Activated CD8-positive, alpha-beta T cell treated with anti-CD3 and anti-CD28 coated beads for 36 hours (primary cell): Measurements from ENCODE around the gene CTCF. TPM values are rescaled to one million over a fixed set of nuclear protein-coding genes. Genes with fewer than 3 reads are reported as not detected.

Source experiments
- ATAC-seq: fragments of 200-7000 bp; cut with Tn5 transposase; one replicate; pipeline ENCODE4 v1.10.0; 2021; ENCODE audit warnings: mild to moderate bottlenecking, moderate library complexity
- CTCF ChIA-PET: fragments of 350-600 bp; sonication (Branson Sonifier 250); formaldehyde crosslinking; loops from one replicate; lab custom pipeline; 2021; ENCODE audit warnings: antibody characterized with exemption; lab: Charles Lee
- POLR2A ChIA-PET: fragments of 350-600 bp; sonication (Branson Sonifier 250); formaldehyde crosslinking; loops from one replicate; lab custom pipeline; 2021; ENCODE audit warnings: antibody characterized with exemption; lab: Charles Lee
- DNase-seq: peaks from one replicate; pipeline ENCODE4 v3.0.0-alpha.2; 2020
- H3K27ac Mint-ChIP-seq: one replicate; pipeline ENCODE4 v1.8.0; 2021; ENCODE audit warnings: mild to moderate bottlenecking, mixed read lengths
- H3K27me3 Mint-ChIP-seq: one replicate; pipeline ENCODE4 v1.8.0; 2021; ENCODE audit warnings: mixed read lengths
- H3K36me3 Mint-ChIP-seq: one replicate; pipeline ENCODE4 v1.8.0; 2021; ENCODE audit warnings: low read depth, mixed read lengths
- H3K4me1 Mint-ChIP-seq: one replicate; pipeline ENCODE4 v1.8.0; 2021; ENCODE audit warnings: low read depth, mixed read lengths
- H3K4me3 Mint-ChIP-seq: one replicate; pipeline ENCODE4 v1.8.0; 2021; ENCODE audit warnings: mild to moderate bottlenecking, moderate library complexity, mixed read lengths
- H3K9me3 Mint-ChIP-seq: one replicate; pipeline ENCODE4 v1.8.0; 2021; ENCODE audit warnings: mixed read lengths
- intact Hi-C: fragments of 100-400 bp; cut with micrococcal nuclease; formaldehyde crosslinking; loops from one replicate; pipeline ENCODE4 v1.10.0; 2022
- total RNA-seq, 2 experiments: library from RNA; stranded (reverse); gene quantifications; one replicate each; pipeline ENCODE4 v1.2.3, GENCODE V29; 2021
- TF ChIP-seq, protein P1 (sequence below): fragments of 200-600 bp; IDR thresholded peaks from one replicate; pipeline ENCODE4 v1.8.0; 2022; ENCODE audit warnings: antibody characterized with exemption, mild to moderate bottlenecking

The CTCF gene
- total RNA-seq, 2 experiments from 2014 or later, result 47.4 to 50.6 TPM

DNA sequence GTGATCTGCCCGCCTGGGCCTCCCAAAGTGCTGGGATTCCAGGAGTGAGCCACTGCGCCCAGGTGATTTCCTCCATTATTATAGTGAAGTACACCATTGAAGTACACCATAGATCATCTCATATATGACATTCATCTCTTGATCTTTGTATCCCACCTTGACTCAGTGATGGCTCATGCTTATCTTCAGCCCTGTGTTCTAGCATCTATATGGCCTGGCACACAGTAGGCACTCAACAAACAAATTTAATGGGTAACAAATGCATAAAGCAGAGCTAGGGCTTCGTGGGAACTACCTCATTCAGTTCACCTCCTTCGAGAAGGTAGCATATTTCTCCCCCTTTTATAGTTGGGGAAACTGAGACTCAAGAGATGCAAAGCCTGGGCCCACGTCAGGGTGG lies 103.3 kb downstream of the CTCF start:
- CTCF ChIA-PET, result interaction anchor here (0.7 to 14.7 kb wide), 6 partner anchors 21 to 151 kb away, joined by 3 to 154 read pairs (median 14); partner anchors contain the start of genes CARMIL2 and CTCF
- peaks cover 3% of the 10 kb centered on the region for H3K36me3 Mint-ChIP-seq
- ATAC-seq (no peak), DNase-seq (no peak)
- intact Hi-C loops, result loop anchor here (10.0 kb wide), 1 partner anchor 269 kb away; the partner anchor contains the start of genes CTRL and PSMB10
- no peak overlapping the region for H3K27ac Mint-ChIP-seq
- TF ChIP-seq, protein P1, sequence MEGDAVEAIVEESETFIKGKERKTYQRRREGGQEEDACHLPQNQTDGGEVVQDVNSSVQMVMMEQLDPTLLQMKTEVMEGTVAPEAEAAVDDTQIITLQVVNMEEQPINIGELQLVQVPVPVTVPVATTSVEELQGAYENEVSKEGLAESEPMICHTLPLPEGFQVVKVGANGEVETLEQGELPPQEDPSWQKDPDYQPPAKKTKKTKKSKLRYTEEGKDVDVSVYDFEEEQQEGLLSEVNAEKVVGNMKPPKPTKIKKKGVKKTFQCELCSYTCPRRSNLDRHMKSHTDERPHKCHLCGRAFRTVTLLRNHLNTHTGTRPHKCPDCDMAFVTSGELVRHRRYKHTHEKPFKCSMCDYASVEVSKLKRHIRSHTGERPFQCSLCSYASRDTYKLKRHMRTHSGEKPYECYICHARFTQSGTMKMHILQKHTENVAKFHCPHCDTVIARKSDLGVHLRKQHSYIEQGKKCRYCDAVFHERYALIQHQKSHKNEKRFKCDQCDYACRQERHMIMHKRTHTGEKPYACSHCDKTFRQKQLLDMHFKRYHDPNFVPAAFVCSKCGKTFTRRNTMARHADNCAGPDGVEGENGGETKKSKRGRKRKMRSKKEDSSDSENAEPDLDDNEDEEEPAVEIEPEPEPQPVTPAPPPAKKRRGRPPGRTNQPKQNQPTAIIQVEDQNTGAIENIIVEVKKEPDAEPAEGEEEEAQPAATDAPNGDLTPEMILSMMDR, result no peak
- no peaks in the 10 kb centered on the region for H3K27me3 Mint-ChIP-seq
- peak overlapping the region; percentile 76 for H3K4me3 Mint-ChIP-seq
- peaks cover 19% of the 10 kb centered on the region for H3K4me1 Mint-ChIP-seq
- no peaks in the 10 kb centered on the region for H3K9me3 Mint-ChIP-seq
- POLR2A ChIA-PET, result interaction anchor here (0.5 to 3.4 kb wide), 5 partner anchors 13 to 128 kb away, joined by 3 to 14 read pairs (median 4); partner anchors contain the start of gene CARMIL2

DNA sequence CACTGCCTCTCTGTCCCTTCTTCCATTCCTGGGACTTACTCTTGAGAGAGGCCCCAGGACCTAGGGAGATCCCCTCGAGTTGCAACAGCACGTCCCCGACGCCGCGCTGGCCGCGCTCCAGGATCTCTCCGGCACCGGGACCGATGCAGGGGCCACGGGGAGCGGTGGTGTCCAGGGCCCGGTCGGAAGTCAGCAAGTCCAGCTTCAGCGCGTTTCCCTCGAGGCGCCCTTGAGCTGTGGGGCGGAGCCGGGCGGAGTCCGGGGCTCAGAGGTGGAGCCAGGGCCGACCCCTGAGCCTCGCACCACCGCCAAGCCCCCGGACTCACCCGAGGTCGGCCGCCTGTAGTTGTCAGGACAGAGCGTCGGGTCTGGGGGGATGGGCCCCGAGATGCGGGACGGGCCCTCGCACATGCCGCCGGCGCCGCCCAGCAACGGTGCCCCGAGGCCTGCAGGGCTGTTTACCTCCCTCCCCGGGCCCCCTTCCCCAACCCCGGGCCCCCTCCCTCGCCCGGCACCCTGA lies 103.8 kb downstream of the CTCF start:
- peaks cover 3% of the 10 kb centered on the region for H3K36me3 Mint-ChIP-seq
- H3K27ac Mint-ChIP-seq, result peak overlapping the region; percentile 55
- DNase-seq (peak; percentile 33), ATAC-seq (peak; percentile 12)
- peaks cover 19% of the 10 kb centered on the region for H3K4me1 Mint-ChIP-seq
- ChIA-PET POLR2A (interaction anchor here (1.3 to 3.4 kb wide), 3 partner anchors 17 to 129 kb away, joined by 4 to 14 read pairs (median 5); partner anchors contain the start of gene CARMIL2), CTCF (interaction anchor here (1.0 to 14.7 kb wide), 9 partner anchors 21 to 185 kb away, joined by 3 to 154 read pairs (median 17); partner anchors contain the start of genes ATP6V0D1, CARMIL2 and CTCF)
- peak overlapping the region; percentile 80 for H3K4me3 Mint-ChIP-seq
- H3K9me3 Mint-ChIP-seq, result no peaks in the 10 kb centered on the region
- no peaks in the 10 kb centered on the region for H3K27me3 Mint-ChIP-seq
- TF ChIP-seq, protein P1, result no peak
- intact Hi-C loops, result loop anchor here (10.0 kb wide), 1 partner anchor 269 kb away; the partner anchor contains the start of genes CTRL and PSMB10

DNA sequence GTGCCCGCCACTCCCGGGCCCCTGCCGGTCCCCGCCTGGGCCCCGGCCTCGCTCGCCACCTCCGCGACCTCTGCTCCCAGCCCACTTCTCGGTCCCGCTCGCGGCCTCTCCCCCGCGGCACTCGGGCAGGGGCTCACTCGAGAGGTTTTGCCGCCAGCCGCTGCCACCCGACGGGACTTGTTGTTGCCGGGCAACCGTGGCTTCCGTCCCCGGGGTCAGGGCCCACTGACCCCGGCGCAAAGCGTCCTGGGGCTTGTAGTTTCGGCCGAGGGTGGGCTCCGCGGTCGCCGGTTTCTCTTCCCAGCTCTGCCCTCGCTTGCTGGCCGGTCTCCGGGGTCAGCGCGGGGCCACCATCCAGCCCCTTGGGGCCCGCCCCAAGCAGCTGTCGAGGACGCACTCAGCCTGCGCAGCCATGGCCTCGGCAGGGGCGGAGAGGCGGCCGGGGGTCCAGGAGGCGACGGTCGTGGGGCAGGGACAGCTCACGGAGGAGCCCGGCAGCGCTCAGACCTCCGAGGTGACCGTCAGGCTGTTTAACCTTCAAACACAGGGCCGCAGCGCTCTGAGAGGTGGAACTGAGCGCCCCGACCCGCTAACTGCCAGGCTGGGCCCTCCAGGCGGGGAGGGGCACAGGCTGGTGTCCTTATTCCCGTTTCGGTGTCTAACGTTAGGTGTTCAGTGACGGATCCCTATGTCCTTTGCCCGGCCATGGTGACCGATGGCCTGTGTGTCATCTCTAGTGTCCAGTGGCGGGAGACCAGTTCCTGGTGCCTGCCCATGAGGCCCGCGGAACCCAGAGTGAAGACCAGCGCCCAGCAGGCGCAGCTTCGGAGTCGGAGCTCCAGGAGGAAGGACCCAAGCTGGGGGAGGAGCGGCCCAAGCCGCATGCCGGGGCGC lies 104.5 kb downstream of the CTCF start, which contains the start of the genes C16orf86 and ENKD1:
TSS of gene C16orf86 (plus strand) at position 256 of the 894 bp plus-strand sequence. CDS start at position 413, 157 bp downstream.
TSS of gene ENKD1 (minus strand) at position 192 of the 894 bp plus-strand sequence. CDS start 308 bp downstream, outside the sequence.
- ChIA-PET POLR2A (interaction anchor here (1.0 to 3.4 kb wide), 5 partner anchors 13 to 129 kb away, joined by 3 to 14 read pairs (median 5); partner anchors contain the start of genes CARMIL2 and CTCF), CTCF (interaction anchor here (0.6 to 14.7 kb wide), 25 partner anchors 8 to 274 kb away, joined by 3 to 154 read pairs (median 4); partner anchors contain the start of genes ATP6V0D1, CARMIL2, CTCF and GFOD2)
- DNase-seq, result peak; percentile 87
- ATAC-seq, result peak; percentile 68
- intact Hi-C loops, result loop anchor here (10.0 kb wide), 1 partner anchor 268 kb away; the partner anchor contains the start of genes CTRL and PSMB10
- H3K4me1 Mint-ChIP-seq, result peaks cover 13% of the 10 kb centered on the region
- peak within 1 kb of the TSS; percentile 73 for H3K27ac Mint-ChIP-seq
- TF ChIP-seq, protein P1, result no peak
- H3K36me3 Mint-ChIP-seq, result peaks cover 3% of the 10 kb centered on the region
- H3K9me3 Mint-ChIP-seq, result no peaks in the 10 kb centered on the region
- no peaks in the 10 kb centered on the region for H3K27me3 Mint-ChIP-seq
- peak within 1 kb of the TSS; percentile 80 for H3K4me3 Mint-ChIP-seq

DNA sequence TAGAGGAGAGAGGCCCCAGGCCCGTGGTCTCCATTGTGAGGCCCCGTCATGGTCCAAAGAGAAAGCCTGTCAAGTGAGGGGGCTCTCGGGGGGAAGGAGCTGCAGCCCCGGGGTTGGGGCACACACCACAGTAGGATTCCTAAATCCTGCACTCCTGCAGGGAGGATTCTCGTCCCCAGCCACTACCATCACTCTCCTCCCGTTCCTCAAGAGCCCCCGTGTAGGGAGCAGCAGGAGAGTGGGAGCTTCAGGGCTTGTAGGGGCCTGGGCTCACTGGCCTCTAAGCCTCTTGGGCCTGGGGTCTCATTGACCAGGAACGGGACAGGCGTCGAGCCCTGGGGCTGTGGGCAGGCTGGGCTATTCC lies 105.1 kb downstream of the CTCF start:
- POLR2A ChIA-PET, result interaction anchor here (0.9 to 3.4 kb wide), 7 partner anchors 13 to 185 kb away, joined by 3 to 14 read pairs (median 4); partner anchors contain the start of genes CARMIL2 and CTCF
- Mint-ChIP-seq H3K27ac (peak overlapping the region; percentile 73), H3K4me3 (peak overlapping the region; percentile 80), H3K9me3 (no peaks in the 10 kb centered on the region), H3K4me1 (peaks cover 11% of the 10 kb centered on the region), H3K27me3 (no peaks in the 10 kb centered on the region), H3K36me3 (peaks cover 3% of the 10 kb centered on the region)
- ATAC-seq, result no peak
- TF ChIP-seq, protein P1, result no peak
- intact Hi-C loops, result loop anchor here (10.0 kb wide), 1 partner anchor 267 kb away; the partner anchor contains the start of genes CTRL and PSMB10
- DNase-seq, result no peak
- CTCF ChIA-PET, result interaction anchor here (0.6 to 14.7 kb wide), 26 partner anchors 8 to 273 kb away, joined by 3 to 154 read pairs (median 4); partner anchors contain the start of genes ATP6V0D1, CARMIL2, CTCF and GFOD2
